ENCODE data around the gene PTPN14.

- TF ChIP-seq TAF1 (IDR thresholded peaks at IDR 0.05; ENCODE audit: low read depth) (no peak), EZH2 (IDR thresholded peaks at IDR 0.05; ENCODE audit: borderline replicate concordance, insufficient read depth, low read length, poor library complexity, severe bottlenecking) (no peak), CTCF (IDR thresholded peaks at IDR 0.05; ENCODE audit: poor library complexity, severe bottlenecking) (no peak), MXI1 (conservative IDR thresholded peaks at IDR 0.05; ENCODE audit: poor library complexity, severe bottlenecking) (no peak), POLR2AphosphoS5 (IDR thresholded peaks at IDR 0.05) (no peak), RAD21 (conservative IDR thresholded peaks at IDR 0.05) (no peak), REST (IDR thresholded peaks at IDR 0.05; ENCODE audit: borderline replicate concordance) (no peak), EP300 (conservative IDR thresholded peaks at IDR 0.05; ENCODE audit: poor library complexity, severe bottlenecking) (no peak)
These were observed 81.3 kb downstream of the PTPN14 start for GRCh38 chr1:214470132-214470531.

Data from neural cell (in vitro differentiated cells).